NB4 (cell line): ENCODE results near the gene MTHFD1L.

ENCODE experiments used
- MYC ChIP-seq: IDR thresholded peaks from 2 replicates; pipeline ENCODE4 v1.6.1; 2011; ENCODE audit warnings: low read depth, low read length
- POLR2A ChIP-seq: IDR thresholded peaks from 2 replicates; pipeline ENCODE4 v1.6.1; 2011; ENCODE audit warnings: mild to moderate bottlenecking; ENCODE audit not compliant: insufficient read length; ENCODE audit errors: extremely low read depth
- TF ChIP-seq, protein P1 (sequence below): IDR thresholded peaks from one replicate; pipeline ENCODE4 v1.5.1; 2012; ENCODE audit warnings: low read depth, low read length
- TF ChIP-seq, protein P2 (sequence below): IDR thresholded peaks from 2 replicates; pipeline ENCODE4 v1.6.1; 2011; ENCODE audit warnings: low read depth, low read length

DNA sequence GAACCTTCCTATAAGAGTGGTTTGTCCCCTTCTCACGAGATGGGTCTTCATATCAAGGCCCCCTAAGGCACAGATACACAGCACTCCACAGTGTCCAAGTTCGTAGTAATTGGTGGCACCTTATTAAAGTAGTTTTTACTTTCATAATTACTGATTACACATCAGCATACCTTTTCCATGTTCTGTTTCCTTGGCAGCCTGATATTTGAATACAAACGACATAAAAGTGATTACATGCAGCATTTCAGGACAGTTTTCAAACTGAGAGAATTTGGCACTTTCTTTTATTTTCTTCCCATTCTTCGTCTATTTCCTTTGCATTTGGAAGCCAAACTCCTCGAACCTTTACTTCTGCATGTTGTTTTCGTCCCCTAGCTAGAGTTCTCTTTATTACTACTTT lies 139.7 kb downstream of the MTHFD1L start:
- TF ChIP-seq, protein P1, sequence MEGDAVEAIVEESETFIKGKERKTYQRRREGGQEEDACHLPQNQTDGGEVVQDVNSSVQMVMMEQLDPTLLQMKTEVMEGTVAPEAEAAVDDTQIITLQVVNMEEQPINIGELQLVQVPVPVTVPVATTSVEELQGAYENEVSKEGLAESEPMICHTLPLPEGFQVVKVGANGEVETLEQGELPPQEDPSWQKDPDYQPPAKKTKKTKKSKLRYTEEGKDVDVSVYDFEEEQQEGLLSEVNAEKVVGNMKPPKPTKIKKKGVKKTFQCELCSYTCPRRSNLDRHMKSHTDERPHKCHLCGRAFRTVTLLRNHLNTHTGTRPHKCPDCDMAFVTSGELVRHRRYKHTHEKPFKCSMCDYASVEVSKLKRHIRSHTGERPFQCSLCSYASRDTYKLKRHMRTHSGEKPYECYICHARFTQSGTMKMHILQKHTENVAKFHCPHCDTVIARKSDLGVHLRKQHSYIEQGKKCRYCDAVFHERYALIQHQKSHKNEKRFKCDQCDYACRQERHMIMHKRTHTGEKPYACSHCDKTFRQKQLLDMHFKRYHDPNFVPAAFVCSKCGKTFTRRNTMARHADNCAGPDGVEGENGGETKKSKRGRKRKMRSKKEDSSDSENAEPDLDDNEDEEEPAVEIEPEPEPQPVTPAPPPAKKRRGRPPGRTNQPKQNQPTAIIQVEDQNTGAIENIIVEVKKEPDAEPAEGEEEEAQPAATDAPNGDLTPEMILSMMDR: no peak
- TF ChIP-seq, protein P2, sequence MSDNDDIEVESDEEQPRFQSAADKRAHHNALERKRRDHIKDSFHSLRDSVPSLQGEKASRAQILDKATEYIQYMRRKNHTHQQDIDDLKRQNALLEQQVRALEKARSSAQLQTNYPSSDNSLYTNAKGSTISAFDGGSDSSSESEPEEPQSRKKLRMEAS: no peak
- TF ChIP-seq POLR2A (no peak), MYC (no peak)
